HepG2 (cell line): ENCODE measurements around the gene PTPRD. TPM values are rescaled to one million over a fixed set of nuclear protein-coding genes. Genes with fewer than 3 reads are reported as not detected.

ENCODE experiments used
- ATAC-seq: fragments of 200-7000 bp; cut with Tn5 transposase; 3 replicates; pipeline ENCODE4 v1.9.1; 2020; ENCODE audit warnings: mild to moderate bottlenecking, moderate library complexity
- BruUV-seq: library from RNA; stranded (reverse); fragments of 400-500 nt; replicated peaks from 2 replicates; lab custom pipeline; 2021; lab: Mats Ljungman, UMichigan
- CTCF ChIA-PET: fragments of 300-600 bp; formaldehyde crosslinking; extraction: SDS; loops from one replicate; lab custom pipeline; 2021; ENCODE audit warnings: low total read pairs, inconsistent platforms, low intra/inter-chr PET ratio; lab: Yijun Ruan, JAX
- POLR2A ChIA-PET: fragments of 350-600 bp; sonication (Branson Sonifier 250); formaldehyde crosslinking; loops from one replicate; lab custom pipeline; 2020; ENCODE audit warnings: antibody characterized with exemption, inconsistent platforms; lab: Yijun Ruan, JAX
- DNase-seq: peaks from one replicate; pipeline ENCODE4 v3.0.0-alpha.2; 2015; ENCODE audit warnings: low spot score
- FAIRE-seq: peaks from 3 replicates; lab custom pipeline; 2011; peaks lifted over from hg19 to GRCh38; lab: Jason Lieb, UNC
- H2AFZ ChIP-seq: one replicate; pipeline ENCODE4 v1.6.1; 2011; ENCODE audit warnings: low read length, inconsistent platforms
- H3K27ac ChIP-seq: fragments of 300-600 bp; 3 replicates; pipeline ENCODE4 v1.8.0; 2011; ENCODE audit warnings: mixed run types, mild to moderate bottlenecking, mixed read lengths, low read length, inconsistent platforms; ENCODE audit not compliant: insufficient read depth; ENCODE audit errors: extremely low read length
- H3K27me3 ChIP-seq, 2 experiments: fragments of 200-600 bp in 1 of 2; 2 replicates in 1 of 2; 3 replicates in 1 of 2; pipeline versions ENCODE4 v1.6.0 to v1.8.0; 2011; ENCODE audit warnings: low read length in 2 of 2, mild to moderate bottlenecking in 2 of 2, moderate library complexity in 2 of 2, inconsistent platforms in 1 of 2; ENCODE audit not compliant: insufficient read depth in 2 of 2, control insufficient read depth in 1 of 2
- H3K36me3 ChIP-seq, 2 experiments: fragments of 200-600 bp in 1 of 2; replicated peaks in 1 of 2; 2 replicates in 1 of 2; 3 replicates in 1 of 2; pipeline versions ENCODE4 v1.5.1 to v1.8.0; 2011; ENCODE audit warnings: low read length in 2 of 2, inconsistent platforms in 1 of 2; ENCODE audit not compliant: insufficient read depth in 2 of 2, control insufficient read depth in 1 of 2
- H3K4me1 ChIP-seq: 2 replicates; pipeline ENCODE4 v1.5.1; 2012; ENCODE audit warnings: low read length, inconsistent platforms; ENCODE audit not compliant: insufficient read depth
- H3K4me2 ChIP-seq: 2 replicates; pipeline ENCODE4 v1.6.0; 2011; ENCODE audit warnings: low read depth, low read length, inconsistent platforms
- H3K4me3 ChIP-seq, 3 experiments: fragments of 200-600 bp in 1 of 3; sonication (generic), shearing (Covaris generic) in 1 of 3; replicated peaks in 1 of 3; 2 replicates each; pipeline ENCODE4 v1.5.1; 2011 to 2016; ENCODE audit warnings: low read length in 3 of 3, inconsistent platforms in 2 of 3, low read depth in 2 of 3, mild to moderate bottlenecking in 2 of 3, control low read depth in 1 of 3, mixed read lengths in 1 of 3; ENCODE audit not compliant: insufficient read depth in 1 of 3
- H3K79me2 ChIP-seq: one replicate; pipeline ENCODE4 v1.6.1; 2011; ENCODE audit warnings: low read length, inconsistent platforms; ENCODE audit not compliant: insufficient read depth
- H3K9ac ChIP-seq: 2 replicates; pipeline ENCODE4 v1.6.0; 2011; ENCODE audit warnings: mild to moderate bottlenecking, low read depth, low read length, inconsistent platforms; ENCODE audit not compliant: insufficient read depth
- H3K9me3 ChIP-seq: 2 replicates; pipeline ENCODE4 v1.5.1; 2012; ENCODE audit warnings: mild to moderate bottlenecking, low read length
- H4K20me1 ChIP-seq: 2 replicates; pipeline ENCODE4 v1.6.0; 2011; ENCODE audit warnings: inconsistent platforms, mild to moderate bottlenecking, low read length, moderate library complexity; ENCODE audit not compliant: insufficient read depth
- CBX5 ChIP-seq: sonication (generic); formaldehyde crosslinking; IDR thresholded peaks from 2 replicates; pipeline ENCODE4 v1.4.0; 2020; ENCODE audit warnings: missing genetic modification reagents, borderline replicate concordance
- FOXP1 ChIP-seq, 2 experiments: fragments of 450-650 bp in 1 of 2; IDR thresholded peaks; 2 replicates each; pipeline ENCODE4 v1.6.1; 2017 to 2018; ENCODE audit warnings: antibody characterized with exemption in 1 of 2
- HMG20A ChIP-seq: IDR thresholded peaks from 2 replicates; pipeline ENCODE4 v1.6.1; 2016; ENCODE audit warnings: borderline replicate concordance
- PAWR ChIP-seq: sonication (generic); formaldehyde crosslinking; IDR thresholded peaks from 2 replicates; pipeline ENCODE4 v1.4.0; 2020; ENCODE audit warnings: missing genetic modification reagents, mild to moderate bottlenecking, borderline replicate concordance
- SCMH1 ChIP-seq: sonication (generic); formaldehyde crosslinking; IDR thresholded peaks from 2 replicates; pipeline ENCODE4 v1.9.0; 2021; ENCODE audit warnings: missing genetic modification reagents, mild to moderate bottlenecking, borderline replicate concordance
- SPEN ChIP-seq: sonication (generic); formaldehyde crosslinking; IDR thresholded peaks from 2 replicates; pipeline ENCODE4 v1.5.1; 2020; ENCODE audit warnings: low read depth, mild to moderate bottlenecking, missing genetic modification reagents
- ZNF382 ChIP-seq: sonication (generic); formaldehyde crosslinking; IDR thresholded peaks from 2 replicates; pipeline ENCODE4 v1.5.0; 2020; ENCODE audit warnings: missing genetic modification reagents, mild to moderate bottlenecking, borderline replicate concordance
- ZNF44 ChIP-seq: sonication (generic); formaldehyde crosslinking; IDR thresholded peaks from 2 replicates; pipeline ENCODE4 v1.5.1; 2020; ENCODE audit warnings: mild to moderate bottlenecking, missing genetic modification reagents
- ZNF558 ChIP-seq: sonication (generic); formaldehyde crosslinking; IDR thresholded peaks from 2 replicates; pipeline ENCODE4 v1.9.0; 2022; ENCODE audit warnings: mild to moderate bottlenecking, missing genetic modification reagents, borderline replicate concordance
- ZNF598 ChIP-seq: sonication (generic); formaldehyde crosslinking; IDR thresholded peaks from 2 replicates; pipeline ENCODE4 v1.5.1; 2020; ENCODE audit warnings: mild to moderate bottlenecking, missing genetic modification reagents, borderline replicate concordance
- ZNF619 ChIP-seq: sonication (generic); formaldehyde crosslinking; IDR thresholded peaks from 2 replicates; pipeline ENCODE4 v1.4.0; 2020; ENCODE audit warnings: mild to moderate bottlenecking, missing genetic modification reagents
- WGBS: methylation state at CpG from one replicate; pipeline ENCODE4 v1.1.6; 2017; ENCODE audit warnings: low lambda C conversion rate; 5-methylcytosine and 5-hydroxymethylcytosine counted together
- in situ Hi-C: cut with HindIII; loops from 2 replicates; pipeline ENCODE4 v1.10.0; 2017; ENCODE audit warnings: low pct_unique_long_range_greater_than_20kb; ENCODE audit not compliant: extremely low pct_ligation_motif_present
- intact Hi-C: fragments of 100-400 bp; cut with micrococcal nuclease; formaldehyde crosslinking; loops from one replicate; pipeline ENCODE4 v1.10.0; 2022; ENCODE audit not compliant: unreplicated experiment
- polyA plus RNA-seq, 8 experiments: library from polyadenylated mRNA; depleted of rRNA in 3 of 8; stranded (reverse) in 7 of 8; unstranded in 1 of 8; fragments of >200 nt; fragmentation: Illumina TruSeq in 4 of 8; extraction: Trizol in 4 of 8; gene quantifications; 2 replicates each; pipeline versions ENCODE4 v1.2.1 to v1.2.3, GENCODE V29; 2011 to 2016; ENCODE audit warnings: low read depth in 4 of 8, missing spikeins in 1 of 8, mixed read lengths in 1 of 8; ENCODE audit not compliant: insufficient read depth in 1 of 8
- total RNA-seq, 5 experiments: library from RNA; depleted of rRNA; stranded (reverse); fragments of >200 nt; fragmentation: Illumina TruSeq; extraction: Trizol; gene quantifications; 2 replicates each; pipeline ENCODE4 v1.2.3, GENCODE V29; 2016; ENCODE audit warnings: low read depth in 1 of 5
- TF ChIP-seq, protein P1 (sequence below): sonication (generic); formaldehyde crosslinking; IDR thresholded peaks from 2 replicates; pipeline ENCODE4 v1.4.0; 2020; ENCODE audit warnings: missing genetic modification reagents
- TF ChIP-seq, protein P2 (sequence below): sonication (generic); formaldehyde crosslinking; IDR thresholded peaks from 2 replicates; pipeline ENCODE4 v1.5.0; 2020; ENCODE audit warnings: mild to moderate bottlenecking, missing genetic modification reagents
- TF ChIP-seq, protein P3 (sequence below): IDR thresholded peaks from 2 replicates; pipeline ENCODE4 v1.6.1; 2016; ENCODE audit warnings: missing biosample characterization, missing genetic modification reagents, low read depth
- TF ChIP-seq, protein P4 (sequence below): sonication (generic); formaldehyde crosslinking; conservative IDR thresholded peaks from 2 replicates; pipeline ENCODE4 v1.4.0; 2020; ENCODE audit warnings: mild to moderate bottlenecking, missing genetic modification reagents, moderate library complexity

Gene PTPRD
- total and polyA plus RNA-seq, 2 of the 13 experiments (the other 11 are each of a cell fraction or from before 2014, with no cell fraction given): 0.05 TPM; not detected in 1

DNA sequence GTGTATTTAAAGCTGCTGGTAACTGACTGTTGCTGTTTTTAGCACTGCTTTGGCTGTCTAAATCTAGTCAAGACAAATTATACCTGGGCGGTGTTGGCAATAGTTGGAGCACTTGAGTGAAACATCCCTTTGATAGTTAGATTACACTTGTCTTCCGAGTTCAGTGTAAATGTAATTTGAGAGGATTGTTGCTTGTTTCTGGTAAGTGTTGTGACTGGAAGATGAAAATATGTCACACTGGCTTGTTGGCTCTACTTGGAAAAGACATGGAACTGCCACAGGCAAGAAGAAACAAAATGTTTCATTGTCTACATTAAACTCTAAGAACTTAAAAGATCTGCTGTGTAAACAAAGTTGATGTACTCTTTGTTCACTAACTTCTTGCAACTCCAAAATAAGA is 49.2 kb upstream of the PTPRD start (continued):
- TF ChIP-seq FOXP1 (IDR thresholded peaks at IDR 0.05) (no peak), FOXP1 (CRISPR knock-in tag; IDR thresholded peaks at IDR 0.05) (no peak), ZNF598 (CRISPR knock-in tag) (no peak), PAWR (CRISPR knock-in tag) (no peak)
- TF ChIP-seq, protein P1, sequence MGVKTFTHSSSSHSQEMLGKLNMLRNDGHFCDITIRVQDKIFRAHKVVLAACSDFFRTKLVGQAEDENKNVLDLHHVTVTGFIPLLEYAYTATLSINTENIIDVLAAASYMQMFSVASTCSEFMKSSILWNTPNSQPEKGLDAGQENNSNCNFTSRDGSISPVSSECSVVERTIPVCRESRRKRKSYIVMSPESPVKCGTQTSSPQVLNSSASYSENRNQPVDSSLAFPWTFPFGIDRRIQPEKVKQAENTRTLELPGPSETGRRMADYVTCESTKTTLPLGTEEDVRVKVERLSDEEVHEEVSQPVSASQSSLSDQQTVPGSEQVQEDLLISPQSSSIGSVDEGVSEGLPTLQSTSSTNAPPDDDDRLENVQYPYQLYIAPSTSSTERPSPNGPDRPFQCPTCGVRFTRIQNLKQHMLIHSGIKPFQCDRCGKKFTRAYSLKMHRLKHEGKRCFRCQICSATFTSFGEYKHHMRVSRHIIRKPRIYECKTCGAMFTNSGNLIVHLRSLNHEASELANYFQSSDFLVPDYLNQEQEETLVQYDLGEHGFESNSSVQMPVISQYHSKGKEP: no peak
- TF ChIP-seq, protein P2, sequence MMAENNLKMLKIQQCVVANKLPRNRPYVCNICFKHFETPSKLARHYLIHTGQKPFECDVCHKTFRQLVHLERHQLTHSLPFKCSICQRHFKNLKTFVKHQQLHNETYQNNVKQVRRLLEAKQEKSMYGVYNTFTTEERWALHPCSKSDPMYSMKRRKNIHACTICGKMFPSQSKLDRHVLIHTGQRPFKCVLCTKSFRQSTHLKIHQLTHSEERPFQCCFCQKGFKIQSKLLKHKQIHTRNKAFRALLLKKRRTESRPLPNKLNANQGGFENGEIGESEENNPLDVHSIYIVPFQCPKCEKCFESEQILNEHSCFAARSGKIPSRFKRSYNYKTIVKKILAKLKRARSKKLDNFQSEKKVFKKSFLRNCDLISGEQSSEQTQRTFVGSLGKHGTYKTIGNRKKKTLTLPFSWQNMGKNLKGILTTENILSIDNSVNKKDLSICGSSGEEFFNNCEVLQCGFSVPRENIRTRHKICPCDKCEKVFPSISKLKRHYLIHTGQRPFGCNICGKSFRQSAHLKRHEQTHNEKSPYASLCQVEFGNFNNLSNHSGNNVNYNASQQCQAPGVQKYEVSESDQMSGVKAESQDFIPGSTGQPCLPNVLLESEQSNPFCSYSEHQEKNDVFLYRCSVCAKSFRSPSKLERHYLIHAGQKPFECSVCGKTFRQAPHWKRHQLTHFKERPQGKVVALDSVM (CRISPR knock-in tag): no peak

DNA sequence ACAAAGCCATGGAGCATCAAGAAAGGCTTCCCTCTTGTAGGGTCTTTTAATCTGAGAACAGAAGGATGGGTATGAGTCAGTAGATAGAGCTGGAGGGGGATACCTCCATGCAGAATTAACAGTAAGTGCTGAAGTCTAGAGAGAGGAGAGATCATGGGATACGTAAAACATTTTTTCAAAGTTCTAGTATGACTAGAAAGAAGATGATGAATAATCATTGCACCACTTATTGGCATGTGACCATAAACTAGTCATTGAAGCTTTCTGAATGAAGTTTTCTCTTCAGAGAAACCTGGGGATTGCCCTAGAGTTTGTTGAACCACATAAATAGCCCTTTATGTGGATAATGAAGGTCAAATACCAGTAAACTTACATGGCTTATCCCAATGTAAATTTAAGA is 48.6 kb upstream of the PTPRD start:
- H3K27me3 ChIP-seq: no peaks in the 10 kb centered on the region
- H4K20me1 ChIP-seq: no peaks in the 10 kb centered on the region
- FAIRE-seq: no peak
- H3K4me2 ChIP-seq: no peak overlapping the region
- H3K9ac ChIP-seq: no peak overlapping the region
- H3K36me3 ChIP-seq: no peaks in the 10 kb centered on the region
- H3K79me2 ChIP-seq: no peaks in the 10 kb centered on the region
- H3K9me3 ChIP-seq: peaks cover 23% of the 10 kb centered on the region
- no peak for ATAC-seq
- no peak overlapping the region for H2AFZ ChIP-seq
- intact Hi-C loops (no loop called here), in situ Hi-C loops (no loop called here)
- ChIA-PET CTCF (no interaction called here), POLR2A (no interaction called here)
- no peak for DNase-seq
- WGBS: 43% methylated on average over 1 of the region's 1 CpG
- BruUV-seq: no TSS peak
- no peaks in the 10 kb centered on the region for H3K4me1 ChIP-seq
- H3K27ac ChIP-seq: no peak overlapping the region
- no peak overlapping the region for H3K4me3 ChIP-seq
- TF ChIP-seq SCMH1 (CRISPR knock-in tag): no peak
- TF ChIP-seq, protein P3, sequence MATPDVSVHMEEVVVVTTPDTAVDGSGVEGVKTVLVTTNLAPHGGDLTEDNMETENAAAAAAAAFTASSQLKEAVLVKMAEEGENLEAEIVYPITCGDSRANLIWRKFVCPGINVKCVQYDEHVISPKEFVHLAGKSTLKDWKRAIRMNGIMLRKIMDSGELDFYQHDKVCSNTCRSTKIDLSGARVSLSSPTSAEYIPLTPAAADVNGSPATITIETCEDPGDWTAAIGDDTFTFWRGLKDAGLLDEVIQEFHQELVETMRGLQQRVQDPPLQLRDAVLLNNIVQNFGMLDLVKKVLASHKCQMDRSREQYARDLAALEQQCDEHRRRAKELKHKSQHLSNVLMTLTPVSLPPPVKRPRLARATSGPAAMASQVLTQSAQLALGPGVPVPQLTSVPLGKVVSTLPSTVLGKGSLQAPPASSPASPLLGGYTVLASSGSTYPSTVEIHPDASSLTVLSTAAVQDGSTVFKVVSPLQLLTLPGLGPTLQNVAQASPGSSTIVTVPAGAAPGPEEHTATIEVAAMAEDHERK (CRISPR knock-in tag): no peak
- TF ChIP-seq, protein P4, sequence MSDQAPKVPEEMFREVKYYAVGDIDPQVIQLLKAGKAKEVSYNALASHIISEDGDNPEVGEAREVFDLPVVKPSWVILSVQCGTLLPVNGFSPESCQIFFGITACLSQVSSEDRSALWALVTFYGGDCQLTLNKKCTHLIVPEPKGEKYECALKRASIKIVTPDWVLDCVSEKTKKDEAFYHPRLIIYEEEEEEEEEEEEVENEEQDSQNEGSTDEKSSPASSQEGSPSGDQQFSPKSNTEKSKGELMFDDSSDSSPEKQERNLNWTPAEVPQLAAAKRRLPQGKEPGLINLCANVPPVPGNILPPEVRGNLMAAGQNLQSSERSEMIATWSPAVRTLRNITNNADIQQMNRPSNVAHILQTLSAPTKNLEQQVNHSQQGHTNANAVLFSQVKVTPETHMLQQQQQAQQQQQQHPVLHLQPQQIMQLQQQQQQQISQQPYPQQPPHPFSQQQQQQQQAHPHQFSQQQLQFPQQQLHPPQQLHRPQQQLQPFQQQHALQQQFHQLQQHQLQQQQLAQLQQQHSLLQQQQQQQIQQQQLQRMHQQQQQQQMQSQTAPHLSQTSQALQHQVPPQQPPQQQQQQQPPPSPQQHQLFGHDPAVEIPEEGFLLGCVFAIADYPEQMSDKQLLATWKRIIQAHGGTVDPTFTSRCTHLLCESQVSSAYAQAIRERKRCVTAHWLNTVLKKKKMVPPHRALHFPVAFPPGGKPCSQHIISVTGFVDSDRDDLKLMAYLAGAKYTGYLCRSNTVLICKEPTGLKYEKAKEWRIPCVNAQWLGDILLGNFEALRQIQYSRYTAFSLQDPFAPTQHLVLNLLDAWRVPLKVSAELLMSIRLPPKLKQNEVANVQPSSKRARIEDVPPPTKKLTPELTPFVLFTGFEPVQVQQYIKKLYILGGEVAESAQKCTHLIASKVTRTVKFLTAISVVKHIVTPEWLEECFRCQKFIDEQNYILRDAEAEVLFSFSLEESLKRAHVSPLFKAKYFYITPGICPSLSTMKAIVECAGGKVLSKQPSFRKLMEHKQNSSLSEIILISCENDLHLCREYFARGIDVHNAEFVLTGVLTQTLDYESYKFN (CRISPR knock-in tag): no peak
- TF ChIP-seq ZNF619 (CRISPR knock-in tag): no peak
- TF ChIP-seq CBX5 (CRISPR knock-in tag): no peak
- TF ChIP-seq SPEN (CRISPR knock-in tag): no peak
- TF ChIP-seq HMG20A: no peak
- no peak for TF ChIP-seq ZNF44 (CRISPR knock-in tag)
- no peak for TF ChIP-seq ZNF558
- TF ChIP-seq ZNF382 (CRISPR knock-in tag): no peak
